Activated CD4-positive, alpha-beta T cell treated with anti-CD3 and anti-CD28 coated beads for 36 hours (primary cell): ENCODE measurements around the gene ERO1A. TPM values are rescaled to one million over a fixed set of nuclear protein-coding genes. Genes with fewer than 3 reads are reported as not detected.

Source experiments
- ATAC-seq: fragments of 200-7000 bp; cut with Tn5 transposase; one replicate; pipeline ENCODE4 v1.10.0; 2021; ENCODE audit warnings: mild to moderate bottlenecking, moderate library complexity
- CTCF ChIA-PET: fragments of 350-600 bp; sonication (Branson Sonifier 250); formaldehyde crosslinking; loops from one replicate; lab custom pipeline; 2021; ENCODE audit warnings: antibody characterized with exemption; lab: Charles Lee
- POLR2A ChIA-PET: fragments of 350-600 bp; sonication (Branson Sonifier 250); formaldehyde crosslinking; loops from one replicate; lab custom pipeline; 2021; ENCODE audit warnings: antibody characterized with exemption, inconsistent platforms; lab: Charles Lee
- DNase-seq: peaks from one replicate; pipeline ENCODE4 v3.0.0-alpha.2; 2020
- H3K27ac Mint-ChIP-seq: one replicate; pipeline ENCODE4 v1.8.0; 2021; ENCODE audit warnings: mixed read lengths
- H3K27me3 Mint-ChIP-seq: one replicate; pipeline ENCODE4 v1.8.0; 2021; ENCODE audit warnings: mixed read lengths
- H3K36me3 Mint-ChIP-seq: one replicate; pipeline ENCODE4 v1.8.0; 2021; ENCODE audit warnings: low read depth, mixed read lengths
- H3K4me1 Mint-ChIP-seq: one replicate; pipeline ENCODE4 v1.8.0; 2021; ENCODE audit warnings: mixed read lengths
- H3K4me3 Mint-ChIP-seq: one replicate; pipeline ENCODE4 v1.8.0; 2021; ENCODE audit warnings: mild to moderate bottlenecking, moderate library complexity, mixed read lengths
- H3K9me3 Mint-ChIP-seq: one replicate; pipeline ENCODE4 v1.8.0; 2021; ENCODE audit warnings: low read depth, mixed read lengths
- intact Hi-C, 2 experiments: fragments of 100-400 bp; cut with DNase I in 1 of 2; cut with micrococcal nuclease in 1 of 2; formaldehyde crosslinking; loops; one replicate each; pipeline versions ENCODE4 v1.14.2 to v1.15.1; 2022 to 2024; cut with DNase I, micrococcal nuclease
- total RNA-seq, 2 experiments: library from RNA; stranded (reverse); gene quantifications; one replicate each; pipeline ENCODE4 v1.2.3, GENCODE V29; 2021

ERO1A gene
- total RNA-seq, 2 experiments from 2014 or later: 120 to 165 TPM

- Mint-ChIP-seq H3K36me3 (no peaks in the 10 kb centered on the region), H3K27me3 (no peaks in the 10 kb centered on the region), H3K27ac (no peak overlapping the region), H3K4me1 (peaks cover 4% of the 10 kb centered on the region), H3K9me3 (no peaks in the 10 kb centered on the region), H3K4me3 (no peak overlapping the region)
- CTCF ChIA-PET: interaction anchor here (1.5 kb wide), 1 partner anchor 11 kb away, joined by 3 read pairs; no protein-coding TSS in a partner anchor
- intact Hi-C loops: loop anchor here in 1 of 2 experiments (10.0 kb wide), 1 partner anchor 454 kb away; the partner anchor contains the start of gene DDHD1
- POLR2A ChIA-PET: no interaction called here
- DNase-seq (no peak), ATAC-seq (no peak)
These were observed 5.4 kb upstream of the ERO1A start for GRCh38 chr14:52700701-52701172.

DNA sequence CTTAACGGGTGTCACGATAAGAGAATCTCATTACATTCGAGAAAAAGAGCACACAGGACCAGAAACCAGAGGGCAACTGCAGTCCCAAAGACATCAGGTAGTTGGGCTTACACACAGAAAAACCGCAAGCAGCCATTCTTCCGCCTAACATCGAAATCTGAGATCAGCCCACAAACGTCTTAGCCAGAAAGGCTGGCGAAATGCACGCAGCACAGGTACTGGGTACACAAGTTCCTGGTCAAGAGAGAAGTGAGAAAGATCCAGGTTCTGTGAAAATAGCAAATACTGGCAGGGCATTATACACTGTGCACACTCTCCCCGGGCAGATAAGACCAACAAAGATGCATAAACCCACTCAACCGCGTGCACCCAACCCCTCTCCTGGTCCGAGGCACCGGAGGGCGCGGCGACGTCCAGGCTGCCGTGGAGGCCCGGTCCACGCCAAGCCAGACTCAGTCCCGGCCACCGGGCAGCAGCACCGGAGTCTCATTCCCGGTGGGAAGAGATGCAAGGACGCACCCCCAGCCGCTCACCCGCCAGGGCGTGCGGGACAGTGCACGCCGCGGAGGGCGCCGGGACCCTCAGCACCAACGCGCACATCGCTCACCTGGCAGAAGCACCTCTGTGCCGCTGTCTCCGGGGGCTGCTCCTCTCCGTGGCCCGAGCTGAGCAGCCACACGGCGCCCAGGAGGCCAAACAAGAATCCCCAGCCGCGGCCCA, 437 bp downstream of the ERO1A start:
- ATAC-seq: peak; percentile 56
- POLR2A ChIA-PET: interaction anchor here (0.5 to 0.6 kb wide), 2 partner anchors 154 to 432 kb away, joined by 3 read pairs; no protein-coding TSS in a partner anchor
- H3K36me3 Mint-ChIP-seq: peaks cover 34% of the 10 kb centered on the region
- peak; percentile 79 for DNase-seq
- peaks cover 38% of the 10 kb centered on the region for H3K4me1 Mint-ChIP-seq
- H3K27me3 Mint-ChIP-seq: no peaks in the 10 kb centered on the region
- intact Hi-C loops: loop anchor here (1.0 to 10.0 kb wide), 5 partner anchors 12 to 700 kb away; partner anchors contain the start of genes GPR137C (in 2 of the 2), PSMC6 (in 2 of the 2), TXNDC16 (in 2 of the 2) and STYX (in 1 of the 2)
- CTCF ChIA-PET: interaction anchor here (0.7 to 1.3 kb wide), 3 partner anchors 10 to 68 kb away, joined by 3 to 4 read pairs (median 3); no protein-coding TSS in a partner anchor
- H3K4me3 Mint-ChIP-seq: peak overlapping the region; percentile 88
- peak overlapping the region; percentile 98 for H3K27ac Mint-ChIP-seq
- no peaks in the 10 kb centered on the region for H3K9me3 Mint-ChIP-seq

GRCh38 chr14:52693532-52693931, 1.8 kb downstream of the ERO1A start:
- ChIA-PET POLR2A (no interaction called here), CTCF (no interaction called here)
- H3K27ac Mint-ChIP-seq: peak overlapping the region; percentile 51
- intact Hi-C loops: loop anchor here in 1 of 2 experiments (10.0 kb wide), 1 partner anchor 699 kb away; no protein-coding TSS in a partner anchor
- peak overlapping the region; percentile 88 for H3K4me3 Mint-ChIP-seq
- no peaks in the 10 kb centered on the region for H3K27me3 Mint-ChIP-seq
- H3K4me1 Mint-ChIP-seq: peaks cover 50% of the 10 kb centered on the region
- H3K9me3 Mint-ChIP-seq: no peaks in the 10 kb centered on the region
- H3K36me3 Mint-ChIP-seq: peaks cover 35% of the 10 kb centered on the region
- ATAC-seq (no peak), DNase-seq (no peak)

DNA sequence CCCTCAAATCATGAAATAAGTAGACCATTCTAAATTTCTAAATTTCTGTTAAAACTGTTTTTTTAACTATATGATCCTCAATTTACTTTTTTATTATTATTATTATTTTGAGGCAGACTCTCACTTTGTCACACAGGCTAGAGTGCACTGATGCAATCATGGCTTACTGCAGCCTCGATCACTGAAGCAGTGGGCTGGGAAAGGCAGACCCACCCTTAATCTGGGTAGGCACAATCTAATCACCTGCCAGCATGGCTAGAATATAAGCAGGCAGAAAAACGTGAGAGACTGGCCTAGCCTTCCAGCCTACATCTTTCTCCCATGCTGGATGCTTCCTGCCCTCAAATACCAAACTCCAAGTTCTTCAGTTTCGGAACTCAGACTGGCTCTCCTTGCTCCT, 2.3 kb downstream of the ERO1A start:
- no peak for ATAC-seq
- no peak for DNase-seq
- no peak overlapping the region for H3K27ac Mint-ChIP-seq
- peaks cover 35% of the 10 kb centered on the region for H3K36me3 Mint-ChIP-seq
- intact Hi-C loops: loop anchor here in 1 of 2 experiments (10.0 kb wide), 1 partner anchor 698 kb away; no protein-coding TSS in a partner anchor
- CTCF ChIA-PET: no interaction called here
- no peaks in the 10 kb centered on the region for H3K27me3 Mint-ChIP-seq
- H3K9me3 Mint-ChIP-seq: no peaks in the 10 kb centered on the region
- H3K4me3 Mint-ChIP-seq: peak overlapping the region; percentile 88
- POLR2A ChIA-PET: no interaction called here
- H3K4me1 Mint-ChIP-seq: peaks cover 55% of the 10 kb centered on the region

DNA sequence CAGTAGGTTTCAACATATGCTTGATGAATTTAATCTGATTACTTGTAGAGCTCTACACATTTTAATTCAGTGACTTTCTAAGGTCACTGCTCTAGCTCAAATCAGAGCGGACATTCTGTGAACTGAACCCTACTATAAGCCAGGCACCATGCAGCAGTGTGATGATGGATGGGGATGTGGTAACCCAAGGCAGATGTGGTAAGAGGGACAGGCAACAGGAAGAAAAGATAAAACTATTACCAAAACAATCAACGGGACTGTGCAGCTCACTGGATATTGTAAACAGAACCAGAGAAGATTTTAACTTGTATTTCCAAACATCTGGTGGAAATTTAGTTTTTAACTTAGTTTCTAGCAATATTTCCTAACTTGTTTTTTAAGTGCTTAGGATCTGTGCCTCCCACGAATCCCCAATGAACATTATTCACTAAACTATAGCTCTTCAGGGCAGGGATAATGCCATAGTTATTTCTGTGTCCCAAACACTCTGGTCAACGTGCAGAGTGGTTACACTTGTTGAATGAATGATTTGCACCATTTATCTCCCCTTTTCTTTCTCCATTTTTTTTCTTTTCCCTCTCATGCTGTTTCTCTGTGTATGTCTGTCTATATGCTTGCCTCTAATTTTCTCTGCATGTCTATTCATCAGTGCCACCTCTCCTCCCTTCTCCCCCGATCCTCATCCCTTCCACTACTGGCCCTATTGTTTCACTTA, 3.0 kb downstream of the ERO1A start:
- ChIA-PET CTCF (interaction anchor here (0.7 to 1.0 kb wide), 3 partner anchors 13 to 310 kb away, joined by 3 read pairs; no protein-coding TSS in a partner anchor), POLR2A (no interaction called here)
- Mint-ChIP-seq H3K4me3 (peak overlapping the region; percentile 88), H3K27me3 (no peaks in the 10 kb centered on the region), H3K4me1 (peaks cover 60% of the 10 kb centered on the region), H3K36me3 (peaks cover 35% of the 10 kb centered on the region), H3K27ac (peak overlapping the region; percentile 43), H3K9me3 (no peaks in the 10 kb centered on the region)
- ATAC-seq (no peak), DNase-seq (no peak)
- intact Hi-C loops: loop anchor here in 1 of 2 experiments (10.0 kb wide), 1 partner anchor 698 kb away; no protein-coding TSS in a partner anchor

DNA sequence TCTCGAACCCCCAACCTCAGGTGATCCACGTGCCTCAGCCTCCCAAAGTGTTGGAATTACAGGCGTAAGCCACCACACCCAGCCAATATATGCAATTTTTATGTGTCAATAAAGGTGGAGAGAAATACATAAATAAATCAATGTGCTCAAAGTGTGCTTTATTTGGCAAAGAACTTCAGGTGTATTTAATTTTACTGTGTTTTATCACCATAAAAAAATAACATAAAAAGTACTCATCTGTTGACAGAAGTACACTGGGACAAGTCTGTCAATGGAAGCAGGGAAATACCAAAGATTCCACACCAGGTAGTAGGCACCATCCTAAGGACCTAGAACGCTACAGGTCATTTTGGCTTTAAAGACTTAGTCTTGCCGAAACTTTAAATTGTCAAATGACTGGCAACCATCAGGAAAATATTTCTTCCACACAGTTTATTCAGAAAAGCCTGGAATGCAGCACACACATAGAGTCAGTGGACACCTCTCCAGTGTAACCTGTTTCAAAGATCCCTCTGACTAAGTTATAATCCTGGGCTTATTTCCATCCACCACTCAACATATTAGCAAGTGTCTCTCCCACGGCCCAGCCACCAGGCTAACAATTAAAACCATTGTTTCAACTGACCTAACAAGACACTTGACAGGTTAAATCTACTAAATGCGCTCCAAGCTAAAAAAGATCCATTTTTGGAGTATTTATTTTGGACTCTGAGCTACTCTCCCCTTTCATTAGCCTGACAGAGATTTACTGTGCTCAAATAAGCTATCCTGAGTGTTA, 4.2 kb downstream of the ERO1A start:
- POLR2A ChIA-PET: no interaction called here
- intact Hi-C loops: loop anchor here in 1 of 2 experiments (10.0 kb wide), 1 partner anchor 696 kb away; no protein-coding TSS in a partner anchor
- CTCF ChIA-PET: no interaction called here
- Mint-ChIP-seq H3K4me3 (no peak overlapping the region), H3K36me3 (peaks cover 37% of the 10 kb centered on the region), H3K4me1 (peaks cover 73% of the 10 kb centered on the region), H3K27ac (no peak overlapping the region), H3K27me3 (no peaks in the 10 kb centered on the region), H3K9me3 (no peaks in the 10 kb centered on the region)
- no peak for DNase-seq
- ATAC-seq: no peak

GRCh38 chr14:52686176-52686575, 9.2 kb downstream of the ERO1A start:
- peaks cover 14% of the 10 kb centered on the region for H3K36me3 Mint-ChIP-seq
- ATAC-seq (no peak), DNase-seq (no peak)
- no peaks in the 10 kb centered on the region for H3K9me3 Mint-ChIP-seq
- H3K4me3 Mint-ChIP-seq: no peak overlapping the region
- H3K27ac Mint-ChIP-seq: no peak overlapping the region
- CTCF ChIA-PET: interaction anchor here (1.4 to 1.8 kb wide), 2 partner anchors 10 to 386 kb away, joined by 4 to 5 read pairs; partner anchors contain the start of gene ERO1A
- intact Hi-C loops: no loop called here
- peaks cover 67% of the 10 kb centered on the region for H3K4me1 Mint-ChIP-seq
- H3K27me3 Mint-ChIP-seq: no peaks in the 10 kb centered on the region
- POLR2A ChIA-PET: no interaction called here

DNA sequence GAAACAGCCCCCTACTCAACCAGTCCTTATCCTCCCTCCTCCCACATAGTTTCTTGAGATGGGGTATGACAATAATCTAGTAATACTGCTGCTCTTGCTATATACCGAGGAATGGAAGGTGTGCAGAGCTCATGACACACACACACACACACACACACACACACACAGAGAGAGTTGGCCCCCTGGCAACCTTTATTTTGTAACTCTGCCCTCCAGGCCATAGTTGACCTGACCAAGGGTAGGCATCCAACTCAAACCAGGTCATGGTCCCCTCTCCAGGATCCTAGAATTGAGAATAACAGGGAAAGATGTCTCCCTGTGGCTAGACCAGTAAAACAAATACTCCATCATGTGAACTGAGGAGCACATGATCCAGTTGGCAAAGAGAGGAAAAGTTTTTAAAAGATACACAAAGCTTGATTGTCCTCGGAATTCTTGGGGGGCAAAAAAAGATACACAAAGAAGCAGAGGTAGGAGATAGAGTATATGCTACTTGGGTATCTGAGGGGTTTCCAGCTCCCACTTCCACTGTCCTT, 11.3 kb downstream of the ERO1A start:
- DNase-seq (no peak), ATAC-seq (no peak)
- peaks cover 49% of the 10 kb centered on the region for H3K4me1 Mint-ChIP-seq
- H3K36me3 Mint-ChIP-seq: peaks cover 13% of the 10 kb centered on the region
- intact Hi-C loops: no loop called here
- no peak overlapping the region for H3K4me3 Mint-ChIP-seq
- H3K9me3 Mint-ChIP-seq: no peaks in the 10 kb centered on the region
- CTCF ChIA-PET: interaction anchor here (1.7 to 1.8 kb wide), 2 partner anchors 10 to 12 kb away, joined by 4 to 6 read pairs; partner anchors contain the start of gene ERO1A
- POLR2A ChIA-PET: interaction anchor here (0.8 kb wide), 1 partner anchor 24 kb away, joined by 3 read pairs; no protein-coding TSS in a partner anchor
- H3K27me3 Mint-ChIP-seq: no peaks in the 10 kb centered on the region
- peak overlapping the region; percentile 24 for H3K27ac Mint-ChIP-seq

DNA sequence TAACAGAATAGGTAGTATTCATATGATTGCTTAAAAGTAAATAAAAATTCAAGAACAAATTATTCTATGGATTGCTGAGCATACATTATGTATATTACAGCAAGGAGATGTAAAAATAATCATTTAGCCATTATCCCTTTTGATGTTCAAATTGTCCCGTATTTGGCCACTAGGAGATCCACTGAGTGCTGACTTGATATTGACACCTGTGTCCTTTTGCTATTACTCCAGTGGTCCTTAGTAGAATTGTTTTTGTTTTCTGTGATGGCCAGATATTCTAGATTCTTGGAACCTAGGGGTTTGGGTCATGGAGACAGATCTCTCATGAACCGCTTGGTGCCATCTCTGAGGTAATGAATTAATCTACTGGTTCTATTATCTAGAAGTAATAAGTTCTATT, 16.8 kb downstream of the ERO1A start:
- Mint-ChIP-seq H3K4me1 (no peaks in the 10 kb centered on the region), H3K27ac (no peak overlapping the region), H3K27me3 (no peaks in the 10 kb centered on the region), H3K9me3 (no peaks in the 10 kb centered on the region), H3K36me3 (peaks cover 42% of the 10 kb centered on the region), H3K4me3 (no peak overlapping the region)
- ChIA-PET CTCF (interaction anchor here (1.3 to 1.6 kb wide), 2 partner anchors 47 to 127 kb away, joined by 4 read pairs; partner anchors contain the start of gene TXNDC16), POLR2A (interaction anchor here (0.6 kb wide), 1 partner anchor 17 kb away, joined by 3 read pairs; no protein-coding TSS in a partner anchor)
- ATAC-seq (no peak), DNase-seq (no peak)
- intact Hi-C loops: no loop called here

DNA sequence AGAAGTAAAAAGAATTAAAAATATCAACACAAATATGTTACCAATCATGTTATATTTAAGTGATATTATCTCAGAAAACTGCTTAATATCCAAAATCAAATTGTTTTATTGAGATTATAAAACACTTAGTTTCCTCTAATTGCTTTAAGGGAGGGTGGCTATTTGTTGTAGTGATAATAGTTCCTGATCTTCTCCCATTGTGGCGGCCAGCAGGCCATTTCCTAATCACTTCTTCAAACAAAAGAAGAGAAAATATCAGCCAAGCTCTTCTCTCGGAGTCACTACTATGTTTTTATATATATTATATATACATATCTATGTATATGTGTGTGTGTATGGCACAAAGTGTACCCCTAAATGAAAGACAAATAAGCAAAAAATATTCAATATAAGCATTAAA, 31.5 kb downstream of the ERO1A start:
- DNase-seq (no peak), ATAC-seq (no peak)
- Mint-ChIP-seq H3K27me3 (no peaks in the 10 kb centered on the region), H3K4me3 (no peak overlapping the region), H3K4me1 (peaks cover 6% of the 10 kb centered on the region), H3K27ac (no peak overlapping the region), H3K36me3 (peaks cover 34% of the 10 kb centered on the region), H3K9me3 (no peaks in the 10 kb centered on the region)
- ChIA-PET CTCF (interaction anchor here (0.6 kb wide), 1 partner anchor 100 kb away, joined by 4 read pairs; no protein-coding TSS in a partner anchor), POLR2A (no interaction called here)
- intact Hi-C loops: no loop called here
